BJ (cell line): Measurements from ENCODE around the gene COA7. TPM values are rescaled to one million over a fixed set of nuclear protein-coding genes. Genes with fewer than 3 reads are reported as not detected.

Experiments used
- CTCF ChIA-PET: fragments of 350-600 bp; formaldehyde crosslinking; extraction: SDS; loops from one replicate; lab custom pipeline; 2021; ENCODE audit warnings: antibody characterized with exemption, inconsistent platforms; lab: Yijun Ruan, JAX
- POLR2A ChIA-PET: fragments of 300-600 bp; sonication (Branson Sonifier 250); formaldehyde crosslinking; extraction: SDS; loops from one replicate; lab custom pipeline; 2021; ENCODE audit warnings: antibody characterized with exemption; lab: Charles Lee
- DNase-seq: peaks from one replicate; pipeline ENCODE4 v3.0.0-alpha.2; 2011; ENCODE audit warnings: low read depth
- H3K27me3 ChIP-seq: 2 replicates; pipeline ENCODE4 v1.6.0; 2011; ENCODE audit warnings: low read length; ENCODE audit not compliant: control insufficient read depth, insufficient read depth
- H3K36me3 ChIP-seq: 2 replicates; pipeline ENCODE4 v1.5.1; 2011; ENCODE audit warnings: low read length; ENCODE audit not compliant: control insufficient read depth, insufficient read depth
- H3K4me3 ChIP-seq: 2 replicates; pipeline ENCODE4 v1.5.1; 2011; ENCODE audit warnings: low read depth, mild to moderate bottlenecking, control low read depth, low read length
- polyA plus RNA-seq: library from polyadenylated mRNA; depleted of rRNA; stranded (reverse); fragments of >200 nt; gene quantifications from 2 replicates; pipeline ENCODE4 v1.2.3, GENCODE V29; 2011
- TF ChIP-seq, protein P1 (sequence below): IDR thresholded peaks from 2 replicates; pipeline ENCODE4 v1.5.1; 2011; ENCODE audit warnings: low read depth, mild to moderate bottlenecking, control low read depth, inconsistent platforms, low read length, moderate library complexity; ENCODE audit not compliant: insufficient read depth

The COA7 gene
- polyA plus RNA-seq, 1 experiment = 14.4 TPM

DNA sequence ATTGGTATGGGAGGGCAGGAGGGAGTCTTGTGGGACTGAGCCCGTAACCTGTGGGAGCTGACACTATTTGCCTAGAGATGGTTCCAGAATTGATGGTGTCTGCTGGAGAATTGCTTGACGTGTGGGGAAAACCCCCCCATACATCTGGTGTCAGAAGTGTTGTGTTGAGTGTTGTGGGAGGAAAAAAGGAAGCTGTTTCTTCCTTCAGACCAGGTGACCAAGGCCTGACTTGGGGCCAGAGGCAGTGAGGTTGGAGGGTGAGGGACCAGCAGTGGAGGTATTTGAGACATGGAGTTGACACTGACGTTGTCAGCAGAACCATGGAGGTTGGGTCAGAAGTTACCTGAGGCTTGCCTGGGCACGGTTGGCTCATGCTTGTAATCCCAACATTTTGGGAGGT is 56.8 kb downstream of the COA7 start:
- Histone ChIP-seq H3K36me3 (no peaks in the 10 kb centered on the region), H3K4me3 (no peak overlapping the region), H3K27me3 (peaks cover 2% of the 10 kb centered on the region; the same call in 1 of the 2 replicates)
- no peak for DNase-seq
- ChIA-PET CTCF (interaction anchor here (0.8 kb wide), 1 partner anchor 28 kb away, joined by 3 read pairs; no protein-coding TSS in a partner anchor), POLR2A (no interaction called here)
- TF ChIP-seq, protein P1, sequence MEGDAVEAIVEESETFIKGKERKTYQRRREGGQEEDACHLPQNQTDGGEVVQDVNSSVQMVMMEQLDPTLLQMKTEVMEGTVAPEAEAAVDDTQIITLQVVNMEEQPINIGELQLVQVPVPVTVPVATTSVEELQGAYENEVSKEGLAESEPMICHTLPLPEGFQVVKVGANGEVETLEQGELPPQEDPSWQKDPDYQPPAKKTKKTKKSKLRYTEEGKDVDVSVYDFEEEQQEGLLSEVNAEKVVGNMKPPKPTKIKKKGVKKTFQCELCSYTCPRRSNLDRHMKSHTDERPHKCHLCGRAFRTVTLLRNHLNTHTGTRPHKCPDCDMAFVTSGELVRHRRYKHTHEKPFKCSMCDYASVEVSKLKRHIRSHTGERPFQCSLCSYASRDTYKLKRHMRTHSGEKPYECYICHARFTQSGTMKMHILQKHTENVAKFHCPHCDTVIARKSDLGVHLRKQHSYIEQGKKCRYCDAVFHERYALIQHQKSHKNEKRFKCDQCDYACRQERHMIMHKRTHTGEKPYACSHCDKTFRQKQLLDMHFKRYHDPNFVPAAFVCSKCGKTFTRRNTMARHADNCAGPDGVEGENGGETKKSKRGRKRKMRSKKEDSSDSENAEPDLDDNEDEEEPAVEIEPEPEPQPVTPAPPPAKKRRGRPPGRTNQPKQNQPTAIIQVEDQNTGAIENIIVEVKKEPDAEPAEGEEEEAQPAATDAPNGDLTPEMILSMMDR = no peak

DNA sequence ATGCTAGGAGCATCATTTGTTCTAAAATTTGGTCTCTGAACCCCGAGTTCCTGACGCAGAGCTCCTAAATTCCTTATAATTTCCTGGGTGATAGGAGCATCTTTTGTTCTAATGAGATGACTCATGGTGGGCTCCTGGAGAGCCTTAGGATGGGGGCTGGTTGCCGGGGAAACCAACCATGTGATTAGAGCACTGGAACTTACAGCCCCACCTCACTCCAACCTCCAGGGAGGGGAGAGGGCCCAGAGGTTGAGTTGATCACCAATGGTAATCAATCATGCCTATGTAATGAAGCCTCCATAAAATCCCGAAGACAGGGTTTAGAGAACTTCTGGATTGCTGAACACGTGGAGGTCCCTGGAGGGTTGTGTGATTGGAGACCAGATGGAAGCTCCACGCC is 57.5 kb downstream of the COA7 start:
- H3K4me3 ChIP-seq = no peak overlapping the region
- TF ChIP-seq, protein P1 = no peak
- peaks cover 2% of the 10 kb centered on the region; the same call in 1 of the 2 replicates for H3K27me3 ChIP-seq
- no peaks in the 10 kb centered on the region for H3K36me3 ChIP-seq
- ChIA-PET CTCF (no interaction called here), POLR2A (no interaction called here)
- no peak for DNase-seq

DNA sequence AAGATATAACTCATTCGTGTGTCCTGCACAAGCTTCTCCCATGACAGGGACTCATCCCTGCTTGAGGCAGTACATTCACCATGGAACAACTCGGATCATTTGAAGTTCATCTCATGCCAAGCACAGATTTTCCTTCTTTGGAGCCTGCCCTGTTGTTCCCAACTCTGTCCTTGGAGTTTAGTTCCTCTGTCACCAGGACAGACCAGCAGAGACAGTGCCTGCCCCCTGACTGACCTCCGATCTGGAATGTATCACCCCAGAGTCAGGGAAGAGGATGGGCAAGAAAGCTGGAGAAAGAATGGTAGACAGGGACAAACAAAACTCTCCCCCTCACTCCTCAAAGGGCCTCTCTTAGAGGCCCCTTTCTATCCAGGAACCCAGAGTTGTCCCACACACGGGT is 60.2 kb downstream of the COA7 start:
- ChIA-PET CTCF (interaction anchor here (0.7 kb wide), 1 partner anchor 58 kb away, joined by 3 read pairs; no protein-coding TSS in a partner anchor), POLR2A (no interaction called here)
- H3K27me3 ChIP-seq = peaks cover 16% of the 10 kb centered on the region
- TF ChIP-seq, protein P1 = no peak
- H3K4me3 ChIP-seq = no peak overlapping the region
- no peaks in the 10 kb centered on the region for H3K36me3 ChIP-seq
- DNase-seq = no peak

DNA sequence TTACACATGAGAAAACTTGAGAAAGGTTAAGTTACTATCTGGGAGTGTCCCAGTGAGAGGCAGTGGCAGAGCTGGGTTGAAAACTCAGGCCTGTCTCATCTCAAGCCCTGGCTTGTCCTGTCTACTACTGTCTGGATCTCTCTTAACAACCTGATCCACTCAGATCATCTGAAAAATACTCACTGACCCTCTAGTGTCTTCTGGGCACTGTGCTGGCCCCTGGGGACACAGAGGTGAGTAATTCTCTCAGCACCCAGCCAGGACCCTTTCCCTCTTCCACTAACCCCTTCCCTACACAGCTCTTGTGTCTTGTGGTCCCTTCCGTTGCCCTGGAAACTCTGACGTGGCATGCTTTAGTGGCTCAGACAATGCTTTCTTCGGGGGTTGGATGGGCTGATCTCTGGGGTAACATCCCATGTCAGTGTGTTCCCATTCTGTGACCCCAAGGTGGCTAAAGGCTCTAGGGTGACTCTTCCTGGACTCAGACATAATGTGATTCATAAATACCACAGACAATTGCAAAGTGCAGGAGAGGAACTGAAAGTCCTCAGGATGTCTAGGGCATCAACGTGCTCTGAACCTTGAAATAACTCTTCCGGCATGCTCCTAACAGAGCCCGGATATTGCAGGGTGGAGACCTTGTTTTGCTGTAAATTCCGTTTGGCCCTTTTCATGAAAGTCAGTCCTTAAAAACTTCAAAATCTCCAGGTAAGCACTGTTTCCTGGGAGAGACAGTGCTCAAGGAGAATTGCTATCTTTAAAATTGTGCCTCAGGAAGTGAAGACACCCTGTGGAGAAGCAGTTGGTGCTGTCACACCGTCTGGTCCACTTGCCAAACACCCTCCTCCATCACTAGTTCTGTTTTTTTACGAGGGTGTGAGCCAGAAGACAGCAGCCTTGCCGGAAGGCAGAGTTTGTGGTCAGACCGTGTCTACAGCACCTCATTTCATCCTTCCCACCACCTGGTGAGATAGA is 61.1 kb downstream of the COA7 start:
- POLR2A ChIA-PET = no interaction called here
- CTCF ChIA-PET = interaction anchor here (0.7 kb wide), 1 partner anchor 57 kb away, joined by 3 read pairs; no protein-coding TSS in a partner anchor
- TF ChIP-seq, protein P1 = no peak
- DNase-seq = no peak
- peaks cover 22% of the 10 kb centered on the region for H3K27me3 ChIP-seq
- no peaks in the 10 kb centered on the region for H3K36me3 ChIP-seq
- no peak overlapping the region for H3K4me3 ChIP-seq
